IPS DF 4.7 (cell line): ENCODE measurements around the gene RFX2.
"Not testable (repeated sequence)": the region's sequence is repeated elsewhere in the genome, so short reads cannot be mapped to it uniquely, and the experiment has no call there.

Experiments used
- DNase-seq: peaks from one replicate; pipeline ENCODE4 v3.0.0-alpha.2; 2013; ENCODE audit warnings: low spot score; ENCODE audit errors: extremely low read depth

Gene RFX2

GRCh38 chr19:6110360-6110977 is at the start of gene RFX2:
TSS of gene RFX2 (minus strand) at chr19:6110500. CDS start at chr19:6047496, 63,004 bp downstream.
- no peak for DNase-seq

GRCh38 chr19:6156033-6156432 is 45.7 kb upstream of the RFX2 start:
- no peak for DNase-seq

- no peak for DNase-seq
Measured at GRCh38 chr19:6150289-6150688, 40.0 kb upstream of the RFX2 start.

DNA sequence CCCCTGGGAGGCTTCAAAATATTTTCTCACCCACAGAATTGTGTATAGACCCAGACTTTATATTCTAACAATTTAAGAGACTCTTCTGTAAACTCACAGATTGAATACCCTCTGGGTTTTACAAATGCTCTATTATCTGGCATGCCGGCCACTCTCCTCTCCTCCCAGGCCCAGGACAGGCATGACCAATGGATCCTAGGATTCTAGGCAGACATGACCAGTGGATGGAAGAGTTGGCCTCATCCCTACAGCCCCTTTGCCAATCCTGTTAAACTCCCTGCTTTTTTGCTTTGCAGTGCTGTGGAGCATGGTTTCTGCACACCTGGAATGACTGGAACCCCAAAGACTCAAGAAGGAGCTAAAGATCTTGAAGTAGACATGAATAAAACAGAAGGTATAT is 30.9 kb upstream of the RFX2 start:
- no peak for DNase-seq

- no peak for DNase-seq
Measured at GRCh38 chr19:6138511-6138910, 28.2 kb upstream of the RFX2 start.

DNA sequence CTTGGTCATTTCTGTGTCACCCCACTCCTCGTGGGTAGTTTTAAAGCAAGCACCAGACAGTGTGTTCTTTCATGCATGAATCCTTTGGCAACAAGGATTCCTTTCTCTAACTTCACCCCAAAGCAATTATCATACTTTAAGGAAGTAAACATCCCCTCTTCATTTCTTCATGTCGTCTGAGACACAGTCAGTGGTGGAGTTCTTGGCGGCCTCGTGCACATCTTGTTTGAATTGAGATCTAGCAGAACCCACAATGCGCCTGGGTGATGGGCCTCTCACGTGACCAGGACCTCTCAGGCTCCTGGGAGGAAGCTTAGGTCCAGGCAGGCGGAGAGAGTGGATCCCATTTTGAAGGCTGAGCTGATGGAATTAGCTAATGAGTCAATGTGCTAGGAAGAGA is 27.8 kb upstream of the RFX2 start:
- DNase-seq: no peak

GRCh38 chr19:6133231-6133630 is 22.9 kb upstream of the RFX2 start:
- no peak for DNase-seq

GRCh38 chr19:6132482-6132881 is 22.2 kb upstream of the RFX2 start:
- no peak for DNase-seq

DNA sequence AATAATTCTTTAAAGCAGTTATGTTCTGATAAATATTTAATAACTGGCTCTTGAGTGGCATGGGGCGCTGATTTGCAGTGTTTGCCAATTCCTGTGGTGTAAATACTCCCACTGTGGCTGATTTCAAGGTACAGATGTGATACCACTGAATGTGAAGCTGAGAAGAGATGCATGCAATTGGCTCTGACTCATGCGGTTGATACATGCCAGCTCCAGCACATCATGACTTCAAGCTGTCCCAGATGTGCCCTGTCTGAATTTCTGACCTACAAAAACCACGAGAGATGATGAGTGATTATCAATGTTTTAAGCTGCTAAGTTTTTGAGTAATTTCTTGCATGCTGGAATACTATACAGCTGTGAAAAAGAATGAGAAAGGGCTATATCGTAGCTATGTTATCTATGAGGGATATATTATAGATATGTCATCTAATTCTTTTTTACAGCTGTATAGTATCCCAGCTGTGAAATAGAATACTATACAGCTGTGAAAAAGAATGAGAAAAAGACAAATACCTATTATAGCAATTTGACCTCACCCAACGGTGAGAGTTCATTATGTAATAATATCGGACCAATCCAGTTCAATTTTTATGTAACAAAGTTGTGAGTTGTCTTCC is 17.5 kb upstream of the RFX2 start:
- DNase-seq: no peak

GRCh38 chr19:6126335-6126974 is 16.2 kb upstream of the RFX2 start:
- no peak for DNase-seq

- peak; percentile 69 for DNase-seq
Measured at GRCh38 chr19:6125571-6125989, 15.3 kb upstream of the RFX2 start.

- no peak for DNase-seq
Measured at GRCh38 chr19:6119031-6119430, 8.7 kb upstream of the RFX2 start.

DNA sequence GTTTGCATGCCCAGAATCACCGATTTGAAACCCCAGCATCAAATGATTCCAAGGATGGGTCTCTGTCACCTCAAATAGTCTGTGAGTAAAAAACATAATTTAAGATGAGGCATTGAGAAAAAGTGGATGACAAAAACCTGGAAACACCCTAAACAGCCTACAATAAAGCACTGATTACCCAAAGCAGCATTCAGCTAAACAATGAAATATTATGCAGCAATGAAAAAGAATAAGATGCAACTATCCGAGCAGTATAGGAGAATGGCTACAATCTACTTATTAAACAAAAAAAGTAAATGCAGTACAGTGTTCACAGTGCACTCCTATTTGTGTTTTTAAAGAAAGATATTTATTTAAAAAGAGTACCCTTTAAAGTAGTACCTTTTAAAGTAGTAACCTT is 7.7 kb upstream of the RFX2 start:
- no peak for DNase-seq

GRCh38 chr19:6117534-6117933 is 7.2 kb upstream of the RFX2 start:
- DNase-seq: no peak

DNA sequence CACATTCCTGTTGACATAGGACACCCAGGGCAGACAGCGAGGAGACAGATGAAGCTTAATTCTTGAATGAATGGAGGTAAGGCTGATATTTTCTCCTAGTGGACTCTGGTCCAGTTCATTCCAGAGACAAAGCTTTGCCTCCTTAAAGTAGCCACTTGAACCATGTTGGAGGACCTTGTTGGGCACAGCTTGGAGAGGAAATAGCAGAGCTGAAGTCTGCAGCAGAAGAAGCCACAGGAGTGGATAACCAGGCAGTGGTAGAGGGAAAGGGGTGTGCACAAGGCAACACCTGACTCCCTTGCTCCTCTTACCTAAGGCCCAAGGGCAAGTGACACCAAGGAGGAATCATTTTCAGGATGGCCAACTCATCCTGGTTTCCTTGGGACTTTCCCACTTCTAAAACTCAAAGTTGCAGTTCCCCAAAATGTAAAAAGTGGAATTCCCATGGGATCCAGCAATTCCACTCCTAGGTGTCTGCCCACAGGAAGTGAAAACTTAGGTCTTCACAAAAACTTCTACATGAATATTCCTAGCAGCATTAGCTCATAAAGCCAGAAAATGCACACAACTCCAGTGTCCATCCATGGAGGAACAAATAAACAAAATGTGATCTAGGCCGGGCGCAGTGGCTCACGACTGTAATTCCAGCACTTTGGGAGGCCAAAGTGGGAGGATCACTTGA is 6.6 kb upstream of the RFX2 start:
- no peak for DNase-seq

- DNase-seq: no peak
Measured at GRCh38 chr19:6115992-6116391, 5.7 kb upstream of the RFX2 start.

GRCh38 chr19:6113616-6114188 is 3.4 kb upstream of the RFX2 start:
- DNase-seq: no peak

GRCh38 chr19:6109947-6110346 is 353 bp downstream of the RFX2 start:
- no peak for DNase-seq

- no peak for DNase-seq
Measured at GRCh38 chr19:6108721-6109633, 1.3 kb downstream of the RFX2 start.

DNA sequence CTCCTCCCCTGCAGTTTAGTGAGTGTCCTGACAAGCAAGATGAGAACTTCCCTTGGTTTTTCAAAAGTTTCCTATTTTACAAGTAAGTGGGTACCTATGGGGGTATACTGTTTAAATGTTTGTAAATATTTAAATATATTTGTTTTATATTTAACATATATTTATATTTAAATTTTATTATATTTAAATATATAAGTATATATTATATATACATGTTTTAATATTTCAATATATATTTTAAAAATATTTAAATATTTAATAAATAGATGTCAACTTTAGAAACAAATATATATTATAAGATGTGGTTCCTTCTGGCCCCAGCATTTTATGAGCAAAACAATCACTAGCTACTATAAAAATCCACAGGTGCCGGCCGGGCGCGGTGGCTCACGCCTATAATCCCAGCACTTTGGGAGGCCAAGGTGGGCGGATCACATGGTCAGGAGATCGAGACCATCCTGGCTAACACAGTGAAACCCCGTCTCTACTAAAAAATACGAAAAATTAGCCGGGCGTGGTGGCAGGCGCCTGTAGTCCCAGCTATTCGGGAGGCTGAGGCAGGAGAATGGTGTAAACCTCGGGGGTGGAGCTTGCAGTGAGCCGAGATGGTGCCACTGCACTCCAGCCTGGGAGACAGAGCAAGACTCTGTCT is 3.5 kb downstream of the RFX2 start:
- DNase-seq: not testable (repeated sequence)
